ENCODE results near the gene USP47. TPM values are rescaled to one million over a fixed set of nuclear protein-coding genes. Genes with fewer than 3 reads are reported as not detected.

The USP47 gene
- polyA plus RNA-seq, 10 donors = 55.8 to 83.6 (median 68.4) TPM

- DNase-seq = peak; percentile 82 to 94 (median 88)
These were observed 135.6 kb downstream of the USP47 start for GRCh38 chr11:11977206-11977938.

GRCh38 chr11:11978098-11978637 lies 136.4 kb downstream of the USP47 start:
- peak in 1 of 3 donors; percentile 18 for DNase-seq

GRCh38 chr11:11978792-11979487 lies 137.2 kb downstream of the USP47 start:
- peak; percentile 68 to 94 (median 71) for DNase-seq

- peak in 2 of 3 donors; percentile 55 to 85 for DNase-seq
These were observed 137.8 kb downstream of the USP47 start for GRCh38 chr11:11979488-11980117.

- no peak for DNase-seq
These were observed 138.4 kb downstream of the USP47 start for GRCh38 chr11:11980200-11980599.

- no peak for DNase-seq
These were observed 139.1 kb downstream of the USP47 start for GRCh38 chr11:11980841-11981308.

GRCh38 chr11:11981364-11981763 lies 139.6 kb downstream of the USP47 start:
- no peak for DNase-seq

GRCh38 chr11:11981840-11982239 lies 140.1 kb downstream of the USP47 start:
- DNase-seq = no peak

- DNase-seq = no peak
These were observed 140.7 kb downstream of the USP47 start for GRCh38 chr11:11982461-11982860.

GRCh38 chr11:11982975-11983374 lies 141.2 kb downstream of the USP47 start:
- DNase-seq = no peak

- no peak for DNase-seq
These were observed 141.7 kb downstream of the USP47 start for GRCh38 chr11:11983427-11983826.

GRCh38 chr11:11984563-11984962 lies 142.8 kb downstream of the USP47 start:
- DNase-seq = no peak

- DNase-seq = peak in 1 of 3 donors; percentile 67
These were observed 143.4 kb downstream of the USP47 start for GRCh38 chr11:11985016-11985715.

- peak in 1 of 3 donors; percentile 43 for DNase-seq
These were observed 144.5 kb downstream of the USP47 start for GRCh38 chr11:11985954-11986949.

- DNase-seq = no peak
These were observed 145.8 kb downstream of the USP47 start for GRCh38 chr11:11987503-11988022.

- no peak for DNase-seq
These were observed 146.4 kb downstream of the USP47 start for GRCh38 chr11:11988099-11988651.

- DNase-seq = no peak
These were observed 147.0 kb downstream of the USP47 start for GRCh38 chr11:11988681-11989261.

- peak in 1 of 3 donors; percentile 39 for DNase-seq
These were observed 148.3 kb downstream of the USP47 start for GRCh38 chr11:11989774-11990744.
